Measurements from ENCODE around the gene PCK2. TPM values are rescaled to one million over a fixed set of nuclear protein-coding genes. Genes with fewer than 3 reads are reported as not detected.

PCK2 gene
- total and polyA plus RNA-seq, 4 donors, result 39.8 to 250 (median 221) TPM

DNA sequence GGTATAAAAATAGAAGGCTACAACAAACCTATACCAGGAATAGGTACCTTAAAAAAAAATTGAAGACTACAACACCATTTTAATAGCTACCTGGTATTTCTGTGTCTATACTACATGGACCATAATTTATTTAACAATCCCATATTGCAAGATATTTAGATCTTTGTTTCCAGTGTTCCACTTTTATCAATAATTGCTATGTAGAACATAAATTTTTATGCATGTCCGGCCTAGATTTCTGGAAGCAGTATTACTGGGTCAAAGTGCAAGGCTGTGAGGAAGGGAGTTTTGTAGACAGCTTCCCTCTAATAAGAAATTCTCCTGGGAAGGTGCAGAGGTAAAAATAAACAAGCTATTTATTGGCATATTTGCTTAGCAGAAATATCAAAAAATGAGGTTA lies 16.4 kb downstream of the PCK2 start:
- DNase-seq (ENCODE audit: low spot score), result no peak
- H3K27me3 ChIP-seq (ENCODE audit: control insufficient read depth in 4 of 4, insufficient read depth in 4 of 4, low read length in 3 of 4), result no peaks in the 10 kb centered on the region
- H3K9ac ChIP-seq (ENCODE audit: low read depth in 1 of 2, low read length in 2 of 2), result no peak overlapping the region
- H3K4me3 ChIP-seq (ENCODE audit: low read depth in 1 of 3, low read length in 3 of 3), result no peak overlapping the region
- no peaks in the 10 kb centered on the region for H3K9me3 ChIP-seq (ENCODE audit: control insufficient read depth in 4 of 4, low read length in 3 of 4)
- 31% methylated on average over 1 of the region's 1 CpG for WGBS
- peak overlapping the region in 1 of 2 donors; percentile 20 for H3K27ac ChIP-seq (ENCODE audit: low read depth in 1 of 2, low read length in 2 of 2)
- no peak for TF ChIP-seq FOXA2 (IDR thresholded peaks at IDR 0.05)
- no peak for TF ChIP-seq HNF4A (conservative IDR thresholded peaks at IDR 0.05)
- TF ChIP-seq, protein P1, sequence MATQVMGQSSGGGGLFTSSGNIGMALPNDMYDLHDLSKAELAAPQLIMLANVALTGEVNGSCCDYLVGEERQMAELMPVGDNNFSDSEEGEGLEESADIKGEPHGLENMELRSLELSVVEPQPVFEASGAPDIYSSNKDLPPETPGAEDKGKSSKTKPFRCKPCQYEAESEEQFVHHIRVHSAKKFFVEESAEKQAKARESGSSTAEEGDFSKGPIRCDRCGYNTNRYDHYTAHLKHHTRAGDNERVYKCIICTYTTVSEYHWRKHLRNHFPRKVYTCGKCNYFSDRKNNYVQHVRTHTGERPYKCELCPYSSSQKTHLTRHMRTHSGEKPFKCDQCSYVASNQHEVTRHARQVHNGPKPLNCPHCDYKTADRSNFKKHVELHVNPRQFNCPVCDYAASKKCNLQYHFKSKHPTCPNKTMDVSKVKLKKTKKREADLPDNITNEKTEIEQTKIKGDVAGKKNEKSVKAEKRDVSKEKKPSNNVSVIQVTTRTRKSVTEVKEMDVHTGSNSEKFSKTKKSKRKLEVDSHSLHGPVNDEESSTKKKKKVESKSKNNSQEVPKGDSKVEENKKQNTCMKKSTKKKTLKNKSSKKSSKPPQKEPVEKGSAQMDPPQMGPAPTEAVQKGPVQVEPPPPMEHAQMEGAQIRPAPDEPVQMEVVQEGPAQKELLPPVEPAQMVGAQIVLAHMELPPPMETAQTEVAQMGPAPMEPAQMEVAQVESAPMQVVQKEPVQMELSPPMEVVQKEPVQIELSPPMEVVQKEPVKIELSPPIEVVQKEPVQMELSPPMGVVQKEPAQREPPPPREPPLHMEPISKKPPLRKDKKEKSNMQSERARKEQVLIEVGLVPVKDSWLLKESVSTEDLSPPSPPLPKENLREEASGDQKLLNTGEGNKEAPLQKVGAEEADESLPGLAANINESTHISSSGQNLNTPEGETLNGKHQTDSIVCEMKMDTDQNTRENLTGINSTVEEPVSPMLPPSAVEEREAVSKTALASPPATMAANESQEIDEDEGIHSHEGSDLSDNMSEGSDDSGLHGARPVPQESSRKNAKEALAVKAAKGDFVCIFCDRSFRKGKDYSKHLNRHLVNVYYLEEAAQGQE (IDR thresholded peaks at IDR 0.05), result no peak
- no peak for TF ChIP-seq CTCF (IDR thresholded peaks at IDR 0.05; ENCODE audit: low read depth, low read length, missing input control)
- H3K36me3 ChIP-seq (ENCODE audit: control insufficient read depth in 4 of 4, insufficient read depth in 3 of 4, low read depth in 1 of 4, low read length in 3 of 4), result no peaks in the 10 kb centered on the region
- H3K4me1 ChIP-seq (ENCODE audit: control insufficient read depth in 4 of 4, insufficient read depth in 4 of 4, low read length in 3 of 4), result peaks cover 4 to 50% (median 31%) of the 10 kb centered on the region in 4 donors

DNA sequence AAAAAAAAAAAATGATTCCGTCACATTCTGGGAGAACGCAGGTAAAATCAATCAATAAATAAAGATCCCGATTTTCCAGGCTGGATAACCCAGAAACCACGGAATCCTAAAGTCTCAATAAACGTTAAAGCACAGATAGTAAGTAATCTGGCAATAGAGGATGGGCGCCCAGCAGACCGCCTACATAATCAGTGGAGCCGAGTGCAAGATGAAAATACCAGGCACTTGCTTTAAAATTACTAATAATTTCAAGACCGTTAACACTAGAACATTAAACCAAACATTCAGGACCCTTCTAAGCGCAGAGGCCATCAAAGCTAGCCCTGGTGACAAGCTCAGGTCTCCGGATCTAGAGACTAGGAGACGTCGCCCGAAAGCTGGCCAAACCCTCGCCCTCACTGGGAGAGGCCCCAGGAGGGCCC lies 19.3 kb downstream of the PCK2 start:
- H3K27me3 ChIP-seq (ENCODE audit: control insufficient read depth in 4 of 4, insufficient read depth in 4 of 4, low read length in 3 of 4), result no peaks in the 10 kb centered on the region

DNA sequence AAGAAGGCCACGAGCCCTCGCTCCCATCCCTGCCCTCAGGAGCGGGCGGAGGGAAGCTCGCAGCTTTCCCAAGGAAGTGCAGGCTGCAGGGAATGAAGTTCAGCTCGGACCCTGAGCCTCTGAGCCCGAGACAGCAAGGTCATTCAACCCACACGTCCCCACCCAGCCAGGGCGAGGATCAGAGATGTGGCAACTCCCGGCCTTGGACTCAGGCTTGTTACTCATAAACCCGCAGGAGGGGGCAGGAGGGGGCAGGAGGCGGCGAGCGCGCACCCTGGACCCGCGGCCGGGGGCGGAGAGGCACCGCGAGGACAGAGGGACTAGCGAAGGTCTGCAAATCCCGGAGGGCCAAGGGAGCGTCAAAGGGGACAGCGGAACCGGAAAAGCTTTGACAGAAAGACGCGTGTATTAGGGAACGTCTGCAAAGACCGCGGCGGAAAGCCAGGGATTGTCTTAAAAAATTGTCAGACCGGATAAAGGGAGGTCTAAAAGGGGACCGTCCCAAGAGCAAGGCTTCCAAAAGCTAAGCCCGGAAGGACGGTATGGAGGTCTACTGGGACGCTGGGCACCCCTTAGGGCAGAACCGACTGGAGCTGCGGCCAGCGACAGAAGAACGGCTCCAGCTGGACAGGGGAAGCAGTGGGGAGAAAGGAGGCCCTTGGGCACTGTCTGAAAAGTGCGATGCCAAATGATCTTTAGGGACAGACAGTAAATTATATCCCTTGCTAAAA lies 19.9 kb downstream of the PCK2 start:
- peak; percentile 86 for DNase-seq (ENCODE audit: low spot score)
- peak overlapping the region; percentile 94 to 97 for H3K9ac ChIP-seq (ENCODE audit: low read depth in 1 of 2, low read length in 2 of 2)
- H3K36me3 ChIP-seq (ENCODE audit: control insufficient read depth in 4 of 4, insufficient read depth in 3 of 4, low read depth in 1 of 4, low read length in 3 of 4), result peaks cover 2 to 13% (median 11%) of the 10 kb centered on the region in 4 donors
- WGBS, result under 1% methylated on average over 42 of the region's 42 CpGs
- H3K27me3 ChIP-seq (ENCODE audit: control insufficient read depth in 4 of 4, insufficient read depth in 4 of 4, low read length in 3 of 4), result no peaks in the 10 kb centered on the region
- peaks cover 4 to 51% (median 42%) of the 10 kb centered on the region in 4 donors for H3K4me1 ChIP-seq (ENCODE audit: control insufficient read depth in 4 of 4, insufficient read depth in 4 of 4, low read length in 3 of 4)
- no peaks in the 10 kb centered on the region for H3K9me3 ChIP-seq (ENCODE audit: control insufficient read depth in 4 of 4, low read length in 3 of 4)
- H3K27ac ChIP-seq (ENCODE audit: low read depth in 1 of 2, low read length in 2 of 2), result peak overlapping the region; percentile 99 to 100
- peak overlapping the region; percentile 55 to 94 (median 90) for H3K4me3 ChIP-seq (ENCODE audit: low read depth in 1 of 3, low read length in 3 of 3)
- peak; percentile 68 to 84 for TF ChIP-seq GABPA (IDR thresholded peaks at IDR 0.05 in 1 of 2, conservative IDR thresholded peaks at IDR 0.05 in 1 of 2)
- peak; percentile 90 for TF ChIP-seq FOXA1 (IDR thresholded peaks at IDR 0.05)
- TF ChIP-seq HNF4G (IDR thresholded peaks at IDR 0.05), result peak; percentile 98
- TF ChIP-seq FOXA2 (IDR thresholded peaks at IDR 0.05), result peak; percentile 49
- peak; percentile 99 for TF ChIP-seq RXRA (IDR thresholded peaks at IDR 0.05)
- peak; percentile 76 for TF ChIP-seq ATF3 (IDR thresholded peaks at IDR 0.05)
- TF ChIP-seq TAF1 (conservative IDR thresholded peaks at IDR 0.05), result peak; percentile 96
- peak in 1 of 2 donors; percentile 59 for TF ChIP-seq RAD21 (IDR thresholded peaks at IDR 0.05)
- peak; percentile 94 for TF ChIP-seq SP1 (IDR thresholded peaks at IDR 0.05)
- TF ChIP-seq, protein P2, sequence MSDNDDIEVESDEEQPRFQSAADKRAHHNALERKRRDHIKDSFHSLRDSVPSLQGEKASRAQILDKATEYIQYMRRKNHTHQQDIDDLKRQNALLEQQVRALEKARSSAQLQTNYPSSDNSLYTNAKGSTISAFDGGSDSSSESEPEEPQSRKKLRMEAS (IDR thresholded peaks at IDR 0.05), result peak; percentile 63
- TF ChIP-seq, protein P3, sequence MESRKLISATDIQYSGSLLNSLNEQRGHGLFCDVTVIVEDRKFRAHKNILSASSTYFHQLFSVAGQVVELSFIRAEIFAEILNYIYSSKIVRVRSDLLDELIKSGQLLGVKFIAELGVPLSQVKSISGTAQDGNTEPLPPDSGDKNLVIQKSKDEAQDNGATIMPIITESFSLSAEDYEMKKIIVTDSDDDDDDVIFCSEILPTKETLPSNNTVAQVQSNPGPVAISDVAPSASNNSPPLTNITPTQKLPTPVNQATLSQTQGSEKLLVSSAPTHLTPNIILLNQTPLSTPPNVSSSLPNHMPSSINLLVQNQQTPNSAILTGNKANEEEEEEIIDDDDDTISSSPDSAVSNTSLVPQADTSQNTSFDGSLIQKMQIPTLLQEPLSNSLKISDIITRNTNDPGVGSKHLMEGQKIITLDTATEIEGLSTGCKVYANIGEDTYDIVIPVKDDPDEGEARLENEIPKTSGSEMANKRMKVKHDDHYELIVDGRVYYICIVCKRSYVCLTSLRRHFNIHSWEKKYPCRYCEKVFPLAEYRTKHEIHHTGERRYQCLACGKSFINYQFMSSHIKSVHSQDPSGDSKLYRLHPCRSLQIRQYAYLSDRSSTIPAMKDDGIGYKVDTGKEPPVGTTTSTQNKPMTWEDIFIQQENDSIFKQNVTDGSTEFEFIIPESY (IDR thresholded peaks at IDR 0.05), result peak; percentile 78
- peak; percentile 28 for TF ChIP-seq YY1 (IDR thresholded peaks at IDR 0.05)

More for the DNA sequence above, 19.3 kb downstream of the PCK2 start:
- Histone ChIP-seq H3K27ac (ENCODE audit: low read depth in 1 of 2, low read length in 2 of 2) (peak overlapping the region; percentile 99 to 100), H3K4me3 (ENCODE audit: low read depth in 1 of 3, low read length in 3 of 3) (peak overlapping the region; percentile 55 to 94 (median 90)), H3K9ac (ENCODE audit: low read depth in 1 of 2, low read length in 2 of 2) (peak overlapping the region; percentile 75 to 97), H3K36me3 (ENCODE audit: control insufficient read depth in 4 of 4, insufficient read depth in 3 of 4, low read depth in 1 of 4, low read length in 3 of 4) (peaks cover 0 to 8% (median 5%) of the 10 kb centered on the region in 4 donors), H3K9me3 (ENCODE audit: control insufficient read depth in 4 of 4, low read length in 3 of 4) (no peaks in the 10 kb centered on the region), H3K4me1 (ENCODE audit: control insufficient read depth in 4 of 4, insufficient read depth in 4 of 4, low read length in 3 of 4) (peaks cover 4 to 53% (median 45%) of the 10 kb centered on the region in 4 donors)
- WGBS, result 10% methylated on average over 15 of the region's 15 CpGs
- TF ChIP-seq TAF1 (conservative IDR thresholded peaks at IDR 0.05), result no peak
- no peak for TF ChIP-seq RAD21 (IDR thresholded peaks at IDR 0.05)
- TF ChIP-seq, protein P2 (IDR thresholded peaks at IDR 0.05), result no peak
- no peak for TF ChIP-seq HNF4G (IDR thresholded peaks at IDR 0.05)
- no peak for DNase-seq (ENCODE audit: low spot score)

Data from liver (tissue), 9 donors.